Stimulated activated naive CD4-positive, alpha-beta T cell (primary cell): ENCODE data around the gene RDH13.
"Not testable (repeated sequence)": the region's sequence is repeated elsewhere in the genome, so short reads cannot be mapped to it uniquely, and the experiment has no call there.

ENCODE experiments used
- DNase-seq, 6 experiments: peaks; one replicate each; lab custom pipeline; 2025; lab: John Stamatoyannopoulos, UW

RDH13 gene, protein sequence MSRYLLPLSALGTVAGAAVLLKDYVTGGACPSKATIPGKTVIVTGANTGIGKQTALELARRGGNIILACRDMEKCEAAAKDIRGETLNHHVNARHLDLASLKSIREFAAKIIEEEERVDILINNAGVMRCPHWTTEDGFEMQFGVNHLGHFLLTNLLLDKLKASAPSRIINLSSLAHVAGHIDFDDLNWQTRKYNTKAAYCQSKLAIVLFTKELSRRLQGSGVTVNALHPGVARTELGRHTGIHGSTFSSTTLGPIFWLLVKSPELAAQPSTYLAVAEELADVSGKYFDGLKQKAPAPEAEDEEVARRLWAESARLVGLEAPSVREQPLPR

DNA sequence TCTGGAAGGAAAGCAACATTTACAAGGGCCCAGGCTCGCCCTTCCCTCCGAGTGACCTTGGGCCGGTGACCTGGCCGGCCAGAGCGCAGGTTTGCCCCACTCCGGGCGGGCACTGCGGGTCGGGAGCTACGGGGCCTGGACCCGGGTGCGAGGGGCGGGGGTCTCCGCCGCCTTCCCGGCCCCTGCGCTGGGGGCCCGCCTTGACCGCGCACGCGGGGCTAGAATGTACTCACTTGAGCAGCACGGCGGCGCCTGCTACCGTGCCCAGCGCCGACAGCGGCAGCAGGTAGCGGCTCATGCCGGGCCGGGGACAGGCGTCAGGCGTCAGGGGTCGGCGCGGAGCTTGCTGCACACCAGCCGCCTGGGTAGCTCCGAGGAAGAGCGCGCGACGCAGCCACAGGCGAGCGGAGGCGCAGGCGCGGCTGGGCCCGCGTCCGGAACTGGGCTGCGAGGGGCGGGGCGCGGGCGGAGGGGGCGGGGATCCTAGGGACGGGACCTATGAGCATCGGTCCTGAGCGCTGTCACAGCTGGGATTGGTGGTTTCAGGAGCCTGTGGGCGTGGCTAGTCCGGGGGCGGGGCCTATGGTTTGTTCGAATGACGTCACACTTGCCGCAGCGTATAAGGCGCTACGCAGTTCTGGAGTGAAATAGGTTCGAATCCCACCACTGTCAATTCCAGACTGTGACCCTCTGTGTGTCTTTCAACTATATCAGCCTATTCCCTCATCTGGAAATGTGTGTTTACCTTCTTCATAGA is at the start of gene RDH13:
RDH13 (minus strand) TSS at position 414 of the 757 bp plus-strand sequence; CDS start at position 298, 116 bp downstream.
- DNase-seq = peak; percentile 93 to 97 (median 96)

DNA sequence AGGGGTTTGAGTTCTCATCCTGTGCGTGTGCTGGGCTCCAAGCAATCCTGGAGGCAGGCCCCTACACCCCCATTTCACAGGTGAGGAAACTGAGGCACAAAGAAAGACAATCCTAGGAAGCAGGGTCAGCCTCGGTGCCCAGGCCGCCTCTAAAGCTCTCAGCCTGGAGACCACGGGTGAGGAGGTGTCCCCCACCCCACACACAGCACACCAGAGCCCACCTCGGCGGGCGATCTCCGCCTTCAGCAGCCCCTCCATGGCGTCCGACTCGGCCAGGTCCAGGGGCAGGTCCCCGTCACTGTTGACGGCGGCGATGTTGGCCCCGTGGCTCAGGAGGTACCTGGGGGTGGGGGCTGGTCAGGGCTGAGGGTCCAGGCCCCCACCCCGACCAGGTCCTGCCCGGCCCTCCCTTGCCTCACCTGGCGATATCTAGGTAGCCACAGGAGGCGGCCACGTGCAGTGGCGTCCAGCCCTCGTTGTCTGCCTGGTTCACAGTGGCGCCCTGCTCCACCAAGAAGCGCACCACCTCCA is 49.4 kb upstream of the RDH13 start:
- no peak for DNase-seq

DNA sequence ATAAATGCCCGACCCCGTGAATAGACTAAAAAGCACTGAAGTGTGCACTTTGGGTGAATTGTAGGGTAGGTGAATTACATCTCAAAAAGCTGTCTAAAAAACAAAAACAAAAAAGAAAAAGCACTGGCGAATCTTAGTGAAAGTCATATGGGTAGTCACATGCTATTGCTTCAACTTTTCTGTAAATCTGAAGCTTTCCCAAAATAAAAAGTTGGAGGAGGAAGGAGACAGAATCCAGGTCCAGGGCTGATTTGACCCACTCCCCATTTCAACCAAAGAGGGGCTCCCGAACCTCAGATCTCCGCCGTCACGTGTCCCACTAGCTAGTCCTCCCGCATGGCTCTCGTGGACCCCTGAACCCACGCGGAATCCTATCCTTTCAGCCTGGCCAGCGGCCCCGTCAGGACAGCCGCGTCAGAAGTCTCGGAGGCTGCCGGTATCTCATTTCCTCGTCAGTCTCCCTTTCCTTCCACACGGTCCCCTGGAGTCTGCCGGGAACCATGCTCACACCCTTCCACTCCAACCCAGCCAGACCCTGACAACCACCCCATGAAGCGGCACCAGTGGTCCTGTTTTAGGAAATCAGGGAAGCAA is 48.4 kb upstream of the RDH13 start:
- no peak for DNase-seq

DNA sequence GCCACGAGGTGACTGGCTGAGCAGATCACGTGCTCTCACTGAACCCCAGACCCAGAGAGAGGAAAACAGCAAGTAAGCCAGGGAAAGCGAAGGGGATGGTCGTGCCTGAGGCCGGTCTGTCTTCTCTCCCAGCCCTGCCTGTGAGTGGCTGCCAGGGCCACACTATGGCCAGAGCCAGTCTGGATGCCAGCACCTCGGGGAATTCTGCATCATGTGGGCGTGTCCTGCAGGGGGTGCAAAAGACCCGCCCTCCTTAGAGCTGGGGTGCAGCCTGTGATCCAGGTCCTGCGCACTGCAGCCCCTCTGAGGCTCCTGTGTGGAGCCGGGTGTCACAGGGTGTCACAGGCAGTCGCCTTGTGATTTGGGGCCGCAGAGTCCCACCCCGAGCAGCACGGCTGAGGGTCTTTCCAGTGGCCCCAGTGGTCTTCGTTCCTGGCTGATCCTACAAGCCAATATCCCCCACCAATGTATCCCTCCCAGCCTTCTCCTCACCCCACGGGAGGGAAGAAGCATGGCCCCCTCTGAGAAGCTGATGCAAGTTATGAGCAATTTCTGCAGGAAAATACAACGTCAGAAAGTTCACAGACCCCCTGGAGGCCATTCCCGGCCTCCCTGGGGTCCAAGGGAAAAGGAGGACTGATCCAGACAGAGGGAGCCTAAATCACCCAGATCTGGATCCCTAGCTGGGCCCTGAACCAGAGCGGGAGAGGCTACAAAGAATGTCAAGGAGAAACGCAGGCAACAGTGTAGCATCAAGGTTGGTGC is 46.8 kb upstream of the RDH13 start:
- DNase-seq = no peak

DNA sequence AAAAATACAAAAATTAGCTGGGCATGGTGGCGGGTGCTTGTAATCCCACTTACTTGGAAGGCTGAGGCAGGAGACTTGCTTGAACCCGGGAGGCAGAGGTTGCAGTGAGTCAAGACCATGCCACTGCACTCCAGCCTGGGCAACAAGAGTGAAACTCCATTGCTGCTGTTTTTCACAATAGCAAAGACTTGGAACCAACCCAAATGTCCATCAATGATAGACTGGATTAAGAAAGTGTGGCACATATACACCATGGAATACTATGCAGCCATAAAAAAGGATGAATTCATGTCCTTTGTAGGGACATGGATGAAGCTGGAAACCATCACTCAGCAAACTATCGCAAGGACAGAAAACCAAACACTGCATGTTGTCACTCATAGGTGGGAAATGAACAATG is 44.3 kb upstream of the RDH13 start:
- DNase-seq = not testable (repeated sequence)

DNA sequence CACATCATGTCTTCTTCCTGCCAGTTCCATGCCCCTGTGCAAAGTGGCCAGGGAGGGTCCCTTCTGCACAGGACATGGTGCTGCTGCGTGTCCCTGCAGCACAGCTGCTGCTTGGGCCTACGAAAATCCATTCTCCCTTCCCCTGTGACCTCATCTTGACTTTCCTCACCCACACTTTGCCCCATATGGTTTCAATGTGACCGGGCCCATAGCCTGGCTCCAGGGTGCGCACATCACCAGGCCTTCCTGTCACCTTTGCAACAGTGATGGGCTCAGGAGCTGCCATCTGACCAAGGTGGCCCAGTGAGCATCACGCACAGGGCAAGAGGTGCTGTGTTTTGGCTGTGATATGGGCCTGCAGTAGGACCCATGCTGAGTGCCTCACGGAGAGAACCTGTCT is 43.6 kb upstream of the RDH13 start:
- DNase-seq = no peak

DNA sequence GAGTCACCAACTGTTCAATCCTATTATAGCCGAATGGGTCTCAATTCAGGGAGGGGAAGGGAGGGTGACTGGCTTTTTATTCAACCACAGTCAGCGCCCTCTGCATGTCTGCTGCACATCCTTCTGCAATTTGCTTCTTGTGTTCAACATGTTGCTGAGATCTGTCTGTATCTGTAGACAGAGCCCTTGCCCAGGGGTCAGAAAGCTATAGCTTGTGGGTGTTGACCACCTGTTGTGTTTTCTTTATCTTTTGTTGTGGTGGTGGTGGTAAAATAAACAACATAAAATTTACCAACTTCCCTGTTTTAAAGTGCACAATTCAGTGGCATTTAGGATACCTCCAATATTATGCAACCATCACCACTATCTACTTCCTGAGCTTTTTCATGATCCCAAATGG is 42.3 kb upstream of the RDH13 start:
- DNase-seq = no peak

DNA sequence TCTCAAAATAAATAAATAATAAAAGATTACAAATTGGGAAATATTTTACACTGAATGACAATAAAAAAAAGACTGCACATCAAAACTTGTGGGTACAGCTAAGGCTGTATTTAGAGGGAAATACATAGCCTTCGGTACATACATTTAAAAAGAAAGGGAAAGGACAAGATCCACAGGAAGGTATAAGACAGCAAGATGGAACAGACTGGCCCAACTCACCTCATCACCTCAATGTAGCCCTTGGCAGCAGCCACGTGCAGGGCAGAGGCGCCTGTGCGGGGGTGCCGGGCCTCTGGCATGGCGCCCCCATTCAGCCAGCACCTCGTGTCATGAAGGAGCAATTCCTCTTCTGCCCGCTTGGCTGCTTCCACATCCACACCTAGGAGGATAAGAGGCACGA is 40.2 kb upstream of the RDH13 start:
- no peak for DNase-seq

DNA sequence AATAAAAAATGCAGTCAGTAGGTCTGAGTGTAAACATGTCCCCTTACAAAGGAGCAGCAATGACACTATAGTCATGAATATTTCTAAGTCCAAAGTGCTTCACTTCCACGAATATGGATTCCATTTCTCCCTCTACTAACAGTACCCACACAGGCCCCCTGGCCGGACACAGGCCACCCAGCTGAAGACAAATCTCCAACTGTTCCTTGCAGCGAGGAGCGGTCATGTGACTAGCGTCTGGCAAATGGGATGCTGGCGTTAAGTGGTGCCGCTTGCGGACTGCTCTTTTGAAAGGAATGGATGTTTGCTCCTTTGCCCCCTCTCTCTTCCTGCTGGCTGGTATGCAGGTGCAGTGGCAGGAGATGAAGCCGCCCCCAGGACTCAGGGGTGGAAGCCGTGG is 38.3 kb upstream of the RDH13 start:
- DNase-seq = no peak

DNA sequence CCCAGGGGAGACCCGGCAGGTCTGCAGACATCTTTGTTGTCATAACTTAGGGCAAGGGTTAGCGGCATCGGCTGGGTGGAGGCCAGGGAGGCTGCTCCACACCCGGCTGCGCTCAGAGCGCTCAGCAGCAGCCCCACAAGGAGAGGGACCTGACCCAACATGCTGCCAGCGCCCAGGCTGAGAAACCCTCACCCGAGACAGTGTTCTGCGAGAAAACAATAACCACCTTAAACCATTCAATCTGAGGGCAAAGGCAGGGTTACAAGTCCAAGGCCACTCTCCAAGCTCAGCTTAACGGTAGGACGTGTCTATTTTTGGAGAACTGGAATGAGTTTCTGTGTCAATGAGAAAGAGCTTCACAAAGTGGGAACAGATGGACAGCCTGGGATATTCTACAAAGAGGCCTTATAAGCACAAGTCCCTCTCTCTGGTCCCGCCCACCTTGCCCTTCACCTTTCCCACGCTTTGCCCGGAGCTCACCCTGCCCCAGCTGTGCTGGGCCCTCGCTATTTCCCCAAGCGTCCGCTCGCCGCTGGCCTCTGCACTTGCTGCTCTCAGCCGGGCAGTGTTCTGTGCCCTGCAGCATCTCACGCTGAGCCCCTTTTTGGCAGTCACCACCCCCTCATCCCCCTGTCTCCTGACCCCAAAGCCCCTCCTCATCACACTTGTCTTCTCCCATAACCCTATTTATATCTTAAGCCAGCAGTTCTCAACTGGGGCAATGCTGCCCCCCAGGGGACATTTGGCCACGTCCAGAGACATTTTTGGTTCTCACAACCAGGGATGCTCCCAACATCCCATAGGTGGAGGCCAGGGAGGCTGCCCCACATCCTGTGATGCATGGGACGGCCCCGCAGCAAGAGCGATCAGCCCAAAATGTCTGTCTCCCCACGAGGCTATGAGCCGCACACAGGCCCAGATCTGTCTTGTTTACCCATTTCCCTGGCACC is 36.9 kb upstream of the RDH13 start:
- no peak for DNase-seq

DNA sequence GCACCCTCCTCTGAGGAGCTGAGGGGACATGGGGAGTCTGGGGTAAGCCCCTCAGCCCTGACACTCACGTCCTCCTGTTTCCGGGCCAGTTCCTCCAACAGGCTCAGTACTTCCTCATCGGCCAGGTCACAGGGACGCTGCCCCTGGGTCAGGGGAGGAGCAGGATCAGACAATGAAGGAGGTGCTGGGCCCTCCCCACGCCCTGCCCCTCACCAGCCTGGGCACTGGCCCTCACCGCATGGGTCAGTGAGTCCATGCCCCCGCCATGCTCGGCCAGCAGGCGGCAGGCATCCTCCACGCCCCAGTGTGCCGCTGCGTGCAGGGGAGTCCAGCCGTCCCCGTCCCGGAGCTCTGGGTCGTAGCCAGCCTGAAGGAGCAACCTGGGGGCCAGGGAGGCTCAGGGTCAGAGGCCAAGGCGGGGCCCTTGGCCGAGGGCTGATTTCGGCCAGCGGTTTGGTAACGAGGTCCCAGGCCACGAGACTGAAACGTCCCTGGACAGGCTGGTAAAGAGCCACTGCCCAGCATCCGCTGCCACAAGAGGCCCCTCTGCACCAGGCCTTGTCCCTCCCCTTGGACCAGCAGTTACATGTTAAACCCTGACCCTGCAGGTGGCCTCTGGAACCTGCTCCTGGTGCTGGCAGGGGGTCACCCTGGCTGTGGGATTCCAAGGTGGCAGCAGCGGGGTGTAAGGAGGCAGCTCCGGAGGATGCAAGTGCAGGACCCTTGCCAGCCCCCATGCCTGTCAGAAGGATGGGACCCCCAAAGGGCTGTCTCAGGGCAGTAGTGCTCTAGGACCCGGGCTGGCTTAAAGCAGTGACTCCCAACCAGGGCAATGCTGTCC is 36.0 kb upstream of the RDH13 start:
- no peak for DNase-seq

DNA sequence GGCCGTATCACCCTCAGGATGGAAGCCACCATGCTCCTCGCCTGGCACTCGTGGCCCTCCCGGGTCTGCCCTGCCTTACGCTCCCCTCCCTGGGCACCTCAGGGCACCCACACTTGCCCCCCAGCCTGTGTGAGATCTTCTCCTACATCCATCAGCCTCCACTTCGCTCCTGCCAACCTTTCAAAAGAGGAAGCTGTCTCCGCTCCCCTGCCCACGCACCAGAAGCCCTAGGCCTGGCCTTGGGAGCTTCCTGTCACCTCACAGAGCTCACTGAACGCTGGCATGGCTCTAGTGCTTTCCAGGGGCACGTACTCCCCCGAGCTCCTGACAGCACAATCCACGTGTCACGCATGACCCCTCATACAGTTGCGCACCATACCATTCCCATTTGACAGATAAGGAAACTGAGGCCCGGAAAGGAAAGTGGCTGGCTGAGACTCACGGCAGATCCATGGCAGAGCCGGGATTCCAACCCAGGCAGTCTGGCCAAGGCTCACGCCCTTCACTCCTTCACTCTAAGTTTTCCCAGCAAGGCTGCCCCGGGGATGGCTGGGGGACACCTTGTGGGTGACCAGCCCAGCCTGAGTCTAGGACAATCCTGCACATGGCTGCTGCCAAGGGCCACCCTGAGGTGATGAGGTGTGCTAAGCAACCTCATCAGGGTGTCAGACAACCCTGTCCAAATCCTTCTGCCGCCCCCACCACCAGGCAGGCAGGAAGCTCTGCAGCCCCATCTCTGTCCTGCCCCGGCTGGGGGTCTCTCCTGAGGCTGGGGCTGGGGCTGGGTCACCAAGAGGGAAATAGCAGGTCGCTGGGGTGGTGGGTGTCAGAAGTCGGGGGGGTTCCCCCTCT is 35.1 kb upstream of the RDH13 start:
- no peak for DNase-seq

DNA sequence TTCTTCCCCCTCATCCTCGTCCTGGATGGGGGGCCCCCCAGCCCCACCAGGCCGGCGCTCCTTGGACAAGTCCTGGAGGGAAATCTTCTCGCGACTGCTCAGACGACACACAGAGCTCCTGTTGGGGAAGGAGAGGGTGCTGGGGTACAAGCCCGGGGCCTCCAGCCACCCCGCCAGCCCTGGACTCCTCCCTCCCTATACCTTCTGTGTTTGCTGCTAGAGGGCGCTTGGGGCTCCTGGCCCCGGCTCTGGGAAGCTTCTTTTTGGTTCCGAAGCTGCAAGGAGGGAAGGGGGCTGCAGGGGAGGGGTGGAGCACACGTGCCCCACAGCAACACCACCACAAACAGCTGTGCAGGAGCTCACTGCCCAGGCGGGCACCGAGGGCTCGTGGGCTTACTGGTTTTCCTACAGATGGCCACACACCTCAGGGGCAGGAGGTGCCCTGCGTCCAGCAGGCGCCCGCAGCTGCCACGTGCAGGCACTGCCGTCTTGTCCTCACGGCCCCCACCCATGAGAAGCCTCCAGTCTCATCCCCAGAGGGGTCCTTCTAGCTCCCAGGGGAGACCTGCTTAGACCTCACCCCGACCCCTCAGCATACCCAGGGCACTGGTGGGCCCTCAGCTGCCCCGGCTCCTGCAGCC is 33.2 kb upstream of the RDH13 start:
- DNase-seq = no peak

DNA sequence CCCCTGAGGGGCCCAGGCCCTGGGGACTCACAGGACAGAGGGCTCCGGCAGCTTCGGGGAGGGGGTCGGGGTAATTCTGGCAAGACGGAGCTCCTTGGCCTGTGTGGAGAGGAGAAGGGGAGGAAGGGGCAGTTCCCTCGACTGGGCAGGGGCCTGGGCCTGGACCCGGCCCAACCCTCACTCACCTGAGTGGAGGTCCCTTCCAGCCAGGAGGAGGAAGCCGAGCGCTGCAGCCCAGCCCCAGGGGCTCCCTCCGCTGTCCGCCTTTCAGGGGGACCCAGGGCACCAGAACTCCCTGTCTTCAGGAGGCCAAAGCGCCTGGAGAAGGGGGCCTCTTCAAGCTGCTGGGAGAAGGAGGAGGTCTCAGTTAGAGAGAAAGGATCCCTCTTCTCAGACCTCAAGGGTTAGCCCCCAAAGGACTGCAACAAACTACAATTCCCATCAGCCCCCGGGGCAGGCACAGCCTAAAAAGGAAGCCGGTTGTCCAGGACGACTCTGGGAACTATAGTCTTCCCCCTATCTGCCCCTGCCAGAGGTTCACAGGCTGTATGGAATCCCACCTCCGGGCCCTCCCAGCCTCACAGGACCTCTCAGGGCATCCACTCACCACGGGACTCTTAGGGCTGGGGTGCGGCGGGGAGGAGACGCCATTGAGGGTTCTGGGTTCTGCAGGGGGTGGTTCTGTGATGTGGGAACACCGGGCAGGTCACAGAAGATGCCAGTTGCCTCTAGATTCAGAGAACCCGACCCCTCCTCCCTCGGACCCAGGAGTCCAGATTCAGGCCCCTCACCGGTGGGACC is 32.5 kb upstream of the RDH13 start:
- no peak for DNase-seq

DNA sequence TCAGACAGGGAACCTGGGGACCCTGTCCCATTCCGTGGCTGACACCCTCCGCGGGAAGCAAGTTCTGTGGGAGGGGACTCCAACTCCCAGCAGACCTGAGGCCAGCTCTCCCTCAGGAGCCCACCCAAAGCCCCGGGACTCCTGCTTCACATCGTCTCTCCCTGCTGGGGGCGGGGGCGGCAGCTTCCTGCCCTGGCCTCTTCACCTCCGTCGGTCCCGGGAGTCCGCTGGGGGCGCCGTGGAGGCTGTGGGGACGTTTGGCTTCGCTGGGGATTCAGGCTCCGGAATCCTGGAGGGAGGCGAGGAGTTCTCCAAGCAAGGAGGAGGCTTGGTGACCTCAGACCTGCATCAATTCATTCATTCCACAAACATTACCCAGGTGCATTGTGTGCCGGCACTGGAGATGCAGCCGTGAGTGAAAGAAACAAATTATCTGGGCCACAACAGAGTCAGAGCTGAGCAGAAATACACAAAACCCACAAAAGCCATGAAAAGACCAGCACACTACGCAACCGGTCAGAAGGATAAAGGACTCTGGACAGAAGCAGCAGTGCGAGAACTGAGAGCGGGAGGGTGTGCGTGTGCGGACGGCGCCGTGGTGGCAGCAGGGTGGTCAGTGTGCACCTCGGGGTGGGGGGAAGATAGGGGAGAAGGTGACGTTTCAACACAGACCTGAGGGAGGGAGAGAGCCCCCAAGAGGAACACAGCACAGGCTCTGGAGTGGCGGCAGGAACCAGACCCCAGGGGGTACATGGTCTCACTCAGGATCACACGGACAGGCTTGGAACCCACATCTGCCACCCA is 31.7 kb upstream of the RDH13 start:
- no peak for DNase-seq

DNA sequence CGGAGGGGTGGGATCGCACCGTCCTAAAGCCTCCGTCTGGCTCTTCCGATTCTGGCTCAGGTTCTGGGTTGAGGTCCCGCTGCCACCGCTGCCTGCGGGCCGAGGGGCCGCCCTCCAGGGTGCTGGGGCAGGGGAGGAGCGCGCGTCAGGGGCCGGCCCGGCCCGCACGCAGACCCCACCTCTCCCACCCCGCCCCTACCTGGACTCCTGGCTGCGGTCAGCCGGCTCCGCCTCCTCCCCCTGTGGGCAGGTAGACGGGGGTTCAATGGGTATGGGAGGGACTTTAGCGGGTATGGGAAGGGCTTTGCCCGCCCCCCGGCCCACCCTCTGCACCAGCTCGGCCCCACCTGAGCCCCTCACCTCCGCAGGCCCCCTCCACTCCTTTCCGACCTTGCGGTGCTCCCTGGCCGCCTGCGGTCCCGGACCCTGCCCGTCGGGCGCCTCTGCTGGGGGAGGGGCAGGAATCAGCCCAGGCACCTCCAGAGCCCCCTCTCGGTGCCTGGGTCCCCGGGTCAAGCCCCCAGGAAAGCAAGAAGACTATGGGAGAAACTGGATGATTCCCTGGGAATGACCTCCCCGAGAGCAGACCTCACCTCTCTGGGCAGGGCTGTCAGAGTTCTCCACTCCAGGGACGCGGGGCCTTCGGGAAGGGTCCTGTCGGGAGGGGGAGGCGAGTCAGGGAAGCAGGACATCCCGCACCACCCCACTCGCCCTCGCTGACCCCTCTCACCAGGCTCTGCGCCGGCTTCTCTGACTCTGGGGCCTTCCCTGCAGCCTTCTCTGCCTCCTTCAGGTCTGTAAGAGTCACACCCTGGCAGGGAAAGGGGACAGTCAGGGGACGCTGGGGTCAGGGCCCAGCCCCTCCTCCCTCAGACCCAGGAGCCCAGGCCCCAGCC is 29.7 kb upstream of the RDH13 start:
- no peak for DNase-seq
